HAP-1 (cell line): ENCODE measurements around the gene OR5H6.
"Not testable (repeated sequence)": the region's sequence is repeated elsewhere in the genome, so short reads cannot be mapped to it uniquely, and the experiment has no call there.

Source experiments
- DNase-seq, 2 experiments: peaks; one replicate each; pipeline ENCODE4 v3.0.0-alpha.2; 2016 to 2020; ENCODE audit warnings: low spot score in 2 of 2
- H3K27me3 ChIP-seq: fragments of 250-450 bp; sonication (Bioruptor Pico); 2 replicates; pipeline ENCODE4 v1.5.1; 2020; ENCODE audit warnings: low read depth, mild to moderate bottlenecking, moderate library complexity
- H3K36me3 ChIP-seq: fragments of 250-450 bp; sonication (Bioruptor Pico); replicated peaks from 2 replicates; pipeline ENCODE4 v1.5.1; 2020; ENCODE audit warnings: mild to moderate bottlenecking
- H3K4me1 ChIP-seq: fragments of 250-450 bp; sonication (Bioruptor Pico); 2 replicates; pipeline ENCODE4 v1.5.1; 2020; ENCODE audit warnings: mild to moderate bottlenecking
- H3K4me3 ChIP-seq: fragments of 250-450 bp; sonication (Bioruptor Pico); 2 replicates; pipeline ENCODE4 v1.5.1; 2020; ENCODE audit warnings: mild to moderate bottlenecking, moderate library complexity
- H3K9me3 ChIP-seq: fragments of 250-450 bp; sonication (Bioruptor Pico); 2 replicates; pipeline ENCODE4 v1.5.1; 2020; ENCODE audit warnings: mild to moderate bottlenecking, moderate library complexity
- in situ Hi-C: fragments of 300-500 bp; cut with MboI; formaldehyde crosslinking; loops from 3 replicates; pipeline ENCODE4 v1.14.3; 2020; ENCODE audit warnings: low sequenced_read_pairs, inconsistent platforms, mixed read lengths

OR5H6 gene

GRCh38 chr3:98263944-98264343, at the start of gene OR5H6:
Gene OR5H6 (plus strand): TSS chr3:98264244. CDS start chr3:98264333, 89 bp downstream.
- Histone ChIP-seq H3K9me3 (no peaks in the 10 kb centered on the region), H3K4me3 (no peak within 1 kb of the TSS), H3K4me1 (no peaks in the 10 kb centered on the region), H3K27me3 (no peaks in the 10 kb centered on the region), H3K36me3 (no peaks in the 10 kb centered on the region)
- in situ Hi-C loops: no loop called here
- DNase-seq: no peak

- DNase-seq: no peak
- no peaks in the 10 kb centered on the region for H3K36me3 ChIP-seq
- in situ Hi-C loops: no loop called here
- H3K4me3 ChIP-seq: no peak overlapping the region
- no peaks in the 10 kb centered on the region for H3K27me3 ChIP-seq
- no peaks in the 10 kb centered on the region for H3K4me1 ChIP-seq
- H3K9me3 ChIP-seq: no peaks in the 10 kb centered on the region
Measured at GRCh38 chr3:98215051-98215450, 49.0 kb upstream of the OR5H6 start.

GRCh38 chr3:98223907-98224672, 40.0 kb upstream of the OR5H6 start:
- H3K9me3 ChIP-seq: no peaks in the 10 kb centered on the region

GRCh38 chr3:98232489-98232888, 31.6 kb upstream of the OR5H6 start:
- no peaks in the 10 kb centered on the region for H3K27me3 ChIP-seq
- H3K9me3 ChIP-seq: no peaks in the 10 kb centered on the region
- no peak overlapping the region for H3K4me3 ChIP-seq
- no peaks in the 10 kb centered on the region for H3K4me1 ChIP-seq
- in situ Hi-C loops: no loop called here
- H3K36me3 ChIP-seq: no peaks in the 10 kb centered on the region
- DNase-seq: no peak

More at GRCh38 chr3:98223907-98224672, 40.0 kb upstream of the OR5H6 start:
- Histone ChIP-seq H3K27me3 (0 out of 2 replicates have a peak, but pooled peaks cover 2% of the 10 kb centered on the region), H3K4me3 (no peak overlapping the region), H3K4me1 (no peaks in the 10 kb centered on the region), H3K36me3 (no peaks in the 10 kb centered on the region)
- no peak for DNase-seq
- in situ Hi-C loops: no loop called here

- DNase-seq: no peak
- H3K36me3 ChIP-seq: no peaks in the 10 kb centered on the region
- no peaks in the 10 kb centered on the region for H3K9me3 ChIP-seq
- in situ Hi-C loops: no loop called here
- H3K4me3 ChIP-seq: no peak overlapping the region
- H3K4me1 ChIP-seq: no peaks in the 10 kb centered on the region
- H3K27me3 ChIP-seq: no peaks in the 10 kb centered on the region
Measured at GRCh38 chr3:98233468-98233867, 30.6 kb upstream of the OR5H6 start.

- Histone ChIP-seq H3K4me1 (no peaks in the 10 kb centered on the region), H3K36me3 (no peaks in the 10 kb centered on the region), H3K9me3 (no peaks in the 10 kb centered on the region), H3K4me3 (no peak overlapping the region), H3K27me3 (no peaks in the 10 kb centered on the region)
- in situ Hi-C loops: no loop called here
- no peak for DNase-seq
Measured at GRCh38 chr3:98240131-98240530, 23.9 kb upstream of the OR5H6 start.

- Histone ChIP-seq H3K4me3 (no peak overlapping the region), H3K27me3 (no peaks in the 10 kb centered on the region), H3K36me3 (no peaks in the 10 kb centered on the region), H3K9me3 (no peaks in the 10 kb centered on the region), H3K4me1 (no peaks in the 10 kb centered on the region)
- in situ Hi-C loops: no loop called here
- no peak for DNase-seq
Measured at GRCh38 chr3:98242155-98242554, 21.9 kb upstream of the OR5H6 start.

- no peak for DNase-seq
- Histone ChIP-seq H3K9me3 (no peaks in the 10 kb centered on the region), H3K4me3 (no peak overlapping the region), H3K4me1 (no peaks in the 10 kb centered on the region), H3K36me3 (no peaks in the 10 kb centered on the region), H3K27me3 (no peaks in the 10 kb centered on the region)
- in situ Hi-C loops: no loop called here
Measured at GRCh38 chr3:98243843-98244242, 20.2 kb upstream of the OR5H6 start.

GRCh38 chr3:98246142-98246541, 17.9 kb upstream of the OR5H6 start:
- no peak for DNase-seq
- Histone ChIP-seq H3K27me3 (no peaks in the 10 kb centered on the region), H3K9me3 (no peaks in the 10 kb centered on the region), H3K36me3 (no peaks in the 10 kb centered on the region), H3K4me1 (no peaks in the 10 kb centered on the region), H3K4me3 (no peak overlapping the region)
- in situ Hi-C loops: no loop called here

GRCh38 chr3:98256026-98256425, 8.0 kb upstream of the OR5H6 start:
- H3K27me3 ChIP-seq, in situ Hi-C loops, H3K36me3 ChIP-seq, H3K9me3 ChIP-seq, H3K4me1 ChIP-seq, DNase-seq, H3K4me3 ChIP-seq: not testable (repeated sequence)

- in situ Hi-C loops: no loop called here
- H3K36me3 ChIP-seq: no peaks in the 10 kb centered on the region
- no peaks in the 10 kb centered on the region for H3K4me1 ChIP-seq
- peak; percentile 17 to 56 for DNase-seq
- no peaks in the 10 kb centered on the region for H3K9me3 ChIP-seq
- H3K27me3 ChIP-seq: no peaks in the 10 kb centered on the region
- H3K4me3 ChIP-seq: no peak overlapping the region
Measured at GRCh38 chr3:98259707-98260106, 4.3 kb upstream of the OR5H6 start.

GRCh38 chr3:98262046-98262445, 2.0 kb upstream of the OR5H6 start:
- Histone ChIP-seq H3K4me1 (no peaks in the 10 kb centered on the region), H3K27me3 (no peaks in the 10 kb centered on the region), H3K9me3 (no peaks in the 10 kb centered on the region), H3K36me3 (no peaks in the 10 kb centered on the region), H3K4me3 (no peak overlapping the region)
- DNase-seq: no peak
- in situ Hi-C loops: no loop called here

- Histone ChIP-seq H3K36me3 (no peaks in the 10 kb centered on the region), H3K4me1 (no peaks in the 10 kb centered on the region), H3K27me3 (no peaks in the 10 kb centered on the region), H3K4me3 (no peak overlapping the region), H3K9me3 (no peaks in the 10 kb centered on the region)
- DNase-seq: no peak
- in situ Hi-C loops: no loop called here
Measured at GRCh38 chr3:98269846-98270245, 5.8 kb downstream of the OR5H6 start.

- no peak for DNase-seq
- Histone ChIP-seq H3K9me3 (no peaks in the 10 kb centered on the region), H3K36me3 (no peaks in the 10 kb centered on the region), H3K27me3 (no peaks in the 10 kb centered on the region), H3K4me3 (no peak overlapping the region), H3K4me1 (no peaks in the 10 kb centered on the region)
- in situ Hi-C loops: no loop called here
Measured at GRCh38 chr3:98272126-98272525, 8.1 kb downstream of the OR5H6 start.

- DNase-seq: no peak
- Histone ChIP-seq H3K9me3 (no peaks in the 10 kb centered on the region), H3K4me3 (no peak overlapping the region), H3K36me3 (no peaks in the 10 kb centered on the region), H3K4me1 (no peaks in the 10 kb centered on the region), H3K27me3 (no peaks in the 10 kb centered on the region)
- in situ Hi-C loops: no loop called here
Measured at GRCh38 chr3:98274914-98275313, 10.9 kb downstream of the OR5H6 start.
